IMR-90 (cell line): ENCODE measurements around the gene SIN3B.

Source experiments
- CTCF ChIP-seq: conservative IDR thresholded peaks from 2 replicates; pipeline ENCODE4 v1.5.1; 2012; ENCODE audit warnings: mild to moderate bottlenecking, low read depth, low read length, improper control_type of control experiment
- MXI1 ChIP-seq: IDR thresholded peaks from 2 replicates; pipeline ENCODE4 v1.6.1; 2012; ENCODE audit warnings: low read depth, mild to moderate bottlenecking, low read length, moderate library complexity, borderline replicate concordance

GRCh38 chr19:16849168-16849567, 20.0 kb downstream of the SIN3B start:
- no peak for TF ChIP-seq CTCF
- TF ChIP-seq MXI1, result no peak
